Non-pigmented ciliary epithelial cell (primary cell): ENCODE measurements around the gene COG7.

Experiments
- DNase-seq: peaks from one replicate; pipeline ENCODE4 v3.0.0-alpha.2; 2010; ENCODE audit warnings: low read depth

COG7 gene

DNA sequence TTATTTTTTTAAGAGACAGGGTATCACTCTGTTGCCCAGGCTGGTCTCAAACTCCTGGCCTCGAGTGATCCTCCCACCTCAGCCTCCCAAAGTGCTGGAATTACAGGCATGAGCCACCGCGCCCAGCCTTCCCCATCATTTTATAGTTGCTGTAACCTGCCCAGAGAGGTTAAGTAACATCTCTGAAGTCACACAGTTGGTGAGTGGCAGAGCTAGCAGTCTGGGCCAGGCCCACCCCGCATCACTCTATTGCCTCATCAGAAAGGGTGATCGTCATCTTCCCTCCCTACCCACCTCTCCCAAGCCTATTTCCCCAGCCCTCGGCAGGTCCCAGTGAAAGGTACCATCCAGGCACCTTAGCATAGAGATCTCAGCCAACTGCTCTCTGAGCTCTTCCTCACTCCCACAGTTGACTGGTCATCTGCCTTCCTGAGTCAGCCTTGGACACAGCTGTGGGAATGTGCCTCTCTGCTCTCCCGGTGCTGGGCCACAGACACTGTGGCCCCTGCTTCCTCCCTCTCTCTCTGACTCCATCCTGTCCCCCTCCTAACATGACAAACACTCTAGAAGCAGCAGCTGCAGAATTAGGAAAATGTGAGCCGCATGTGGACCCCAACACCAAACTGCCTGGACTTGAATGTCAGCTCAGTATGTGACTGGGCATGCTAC lies 93.8 kb downstream of the COG7 start:
- DNase-seq, result no peak

GRCh38 chr16:23357761-23358290 lies 95.2 kb downstream of the COG7 start:
- DNase-seq, result no peak

DNA sequence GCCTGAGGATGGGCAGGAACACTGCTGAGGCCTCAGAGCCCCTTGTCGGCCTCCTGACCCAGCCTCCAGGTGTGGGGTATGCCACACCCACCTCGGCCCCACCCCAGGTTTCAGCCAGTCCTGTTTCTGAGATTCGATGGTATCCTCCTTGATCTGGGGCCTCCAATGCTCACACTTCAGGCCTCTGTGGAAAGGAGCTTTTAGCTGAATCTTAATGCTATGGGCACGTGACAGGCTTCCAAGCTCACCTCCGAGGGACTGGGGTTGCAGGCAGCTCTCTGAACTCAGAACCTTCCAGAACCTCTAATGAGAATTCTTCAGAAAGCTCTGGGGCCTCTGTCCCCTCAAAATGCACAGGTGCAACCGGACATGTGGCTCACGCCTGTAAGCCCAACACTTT lies 96.0 kb downstream of the COG7 start:
- DNase-seq, result no peak

- DNase-seq, result no peak
Observed at GRCh38 chr16:23355106-23355670, 97.8 kb downstream of the COG7 start.

- no peak for DNase-seq
Observed at GRCh38 chr16:23354246-23354645, 98.7 kb downstream of the COG7 start.

DNA sequence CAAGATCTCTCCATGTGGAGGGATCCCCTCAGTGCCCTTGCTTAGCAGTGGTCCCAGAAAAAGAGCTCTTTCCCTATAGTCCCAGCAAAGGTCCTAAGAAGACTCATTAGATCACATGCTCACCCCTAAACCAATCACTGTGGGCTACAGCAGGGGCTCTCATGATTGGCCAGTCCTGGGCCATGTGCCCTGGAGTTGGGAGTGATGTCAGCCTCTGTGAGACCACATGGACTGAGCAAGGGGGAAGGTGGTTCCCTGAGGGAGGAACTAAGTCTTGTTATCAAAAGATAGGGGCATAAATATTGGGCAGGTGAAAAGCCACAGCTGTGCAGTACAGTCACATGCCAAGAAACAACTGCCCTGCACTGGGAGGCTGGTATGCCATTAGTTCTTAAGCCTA lies 99.5 kb downstream of the COG7 start:
- DNase-seq, result no peak

GRCh38 chr16:23351360-23351759 lies 101.6 kb downstream of the COG7 start:
- DNase-seq, result no peak

DNA sequence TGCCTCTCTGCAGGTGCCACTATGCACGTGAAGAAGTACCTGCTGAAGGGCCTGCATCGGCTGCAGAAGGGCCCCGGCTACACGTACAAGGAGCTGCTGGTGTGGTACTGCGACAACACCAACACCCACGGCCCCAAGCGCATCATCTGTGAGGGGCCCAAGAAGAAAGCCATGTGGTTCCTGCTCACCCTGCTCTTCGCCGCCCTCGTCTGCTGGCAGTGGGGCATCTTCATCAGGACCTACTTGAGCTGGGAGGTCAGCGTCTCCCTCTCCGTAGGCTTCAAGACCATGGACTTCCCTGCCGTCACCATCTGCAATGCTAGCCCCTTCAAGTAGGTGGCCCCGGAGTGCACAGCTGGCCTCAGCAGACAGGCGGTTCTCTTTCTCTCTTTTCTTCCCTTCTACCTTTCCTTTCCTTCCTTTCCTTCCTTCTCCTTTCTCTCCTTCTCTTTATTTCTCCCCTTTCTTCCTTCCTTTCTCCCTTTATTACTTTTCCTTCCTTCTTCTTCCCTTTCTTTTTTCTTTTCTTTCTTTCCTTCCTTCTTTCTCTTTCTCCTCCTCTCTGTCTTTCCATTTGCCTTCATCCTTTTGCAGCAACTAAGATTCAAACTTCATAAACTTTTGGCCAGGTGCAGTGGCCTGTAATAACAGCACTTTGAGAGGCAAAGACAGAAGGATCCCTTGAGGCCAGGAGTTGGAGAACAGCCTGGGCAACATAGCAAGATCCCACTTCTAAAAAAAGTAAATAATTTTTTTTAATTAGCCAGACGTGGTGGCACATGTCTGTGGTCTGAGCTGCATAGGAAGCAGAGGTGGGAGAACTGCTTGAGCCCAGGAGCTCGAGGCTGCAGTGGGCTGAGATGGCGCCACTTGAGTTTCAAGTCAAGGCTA lies 104.2 kb downstream of the COG7 start:
- no peak for DNase-seq

GRCh38 chr16:23345237-23345636 lies 107.8 kb downstream of the COG7 start:
- no peak for DNase-seq

GRCh38 chr16:23343643-23344612 lies 109.1 kb downstream of the COG7 start:
- no peak for DNase-seq

GRCh38 chr16:23342083-23342640 lies 110.8 kb downstream of the COG7 start:
- DNase-seq, result no peak

DNA sequence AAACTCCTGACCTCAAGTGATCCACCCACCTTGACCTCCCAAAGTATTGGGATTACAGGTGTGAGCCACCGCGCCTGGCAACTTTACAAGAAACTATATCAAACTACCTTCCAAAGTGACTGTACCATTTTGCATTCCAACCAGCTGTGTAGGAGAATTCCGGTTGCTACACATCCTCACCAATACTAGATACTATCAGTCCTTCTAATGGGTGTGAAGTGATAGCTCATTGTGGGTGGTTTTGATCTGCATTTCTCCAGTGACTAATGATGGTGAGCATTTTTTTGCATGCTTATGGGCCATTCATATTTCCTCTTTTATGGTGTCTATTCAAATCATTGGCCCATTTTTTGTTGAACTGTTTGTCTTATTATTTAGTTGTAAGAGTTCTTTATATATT lies 113.2 kb downstream of the COG7 start:
- no peak for DNase-seq
